H9 (cell line): ENCODE measurements around the gene TMEM132D. TPM values are rescaled to one million over a fixed set of nuclear protein-coding genes. Genes with fewer than 3 reads are reported as not detected.

Experiments used
- DNase-seq: peaks from one replicate; pipeline ENCODE4 v3.0.0-alpha.2; 2017
- H2AFZ ChIP-seq: one replicate; pipeline ENCODE4 v1.6.1; 2013; ENCODE audit warnings: mild to moderate bottlenecking, low read length, control low read depth, moderate library complexity
- H2AK5ac ChIP-seq: 2 replicates; pipeline ENCODE4 v1.6.1; 2013; ENCODE audit warnings: low read length, control low read depth, mixed read lengths; ENCODE audit not compliant: insufficient read length
- H2BK120ac ChIP-seq: one replicate; pipeline ENCODE4 v1.6.1; 2013; ENCODE audit warnings: low read depth, mild to moderate bottlenecking, low read length, control low read depth, inconsistent platforms; ENCODE audit not compliant: poor library complexity, severe bottlenecking
- H2BK12ac ChIP-seq: 2 replicates; pipeline ENCODE4 v1.6.1; 2013; ENCODE audit warnings: low read length, control low read depth, mixed read lengths, low read depth; ENCODE audit not compliant: insufficient read length
- H2BK15ac ChIP-seq: 2 replicates; pipeline ENCODE4 v1.6.1; 2013; ENCODE audit warnings: low read depth, low read length, control low read depth
- H2BK20ac ChIP-seq: one replicate; pipeline ENCODE4 v1.6.1; 2013; ENCODE audit warnings: low read depth, mild to moderate bottlenecking, low read length, control low read depth, inconsistent platforms; ENCODE audit not compliant: poor library complexity, severe bottlenecking
- H2BK5ac ChIP-seq: 2 replicates; pipeline ENCODE4 v1.6.1; 2013; ENCODE audit warnings: low read length, control low read depth, mixed read lengths; ENCODE audit not compliant: insufficient read length
- H3K14ac ChIP-seq: 2 replicates; pipeline ENCODE4 v1.6.1; 2013; ENCODE audit warnings: low read length, control low read depth; ENCODE audit not compliant: insufficient read depth
- H3K18ac ChIP-seq: 2 replicates; pipeline ENCODE4 v1.6.1; 2013; ENCODE audit warnings: low read depth, mild to moderate bottlenecking, mixed read lengths, low read length, control low read depth; ENCODE audit not compliant: insufficient read length
- H3K23ac ChIP-seq: 2 replicates; pipeline ENCODE4 v1.6.1; 2013; ENCODE audit warnings: low read length, control low read depth, mixed read lengths, low read depth; ENCODE audit not compliant: insufficient read length
- H3K23me2 ChIP-seq: 2 replicates; pipeline ENCODE4 v1.6.1; 2013; ENCODE audit warnings: low read depth, mild to moderate bottlenecking, mixed read lengths, low read length, control low read depth; ENCODE audit not compliant: insufficient read length, poor library complexity, severe bottlenecking
- H3K27ac ChIP-seq: 2 replicates; pipeline ENCODE4 v1.5.1; 2013; ENCODE audit warnings: low read length, control low read depth, mixed read lengths, low read depth; ENCODE audit not compliant: insufficient read length
- H3K27me3 ChIP-seq: 2 replicates; pipeline ENCODE4 v1.6.1; 2013; ENCODE audit warnings: low read length, control low read depth, inconsistent platforms; ENCODE audit not compliant: insufficient read depth
- H3K4ac ChIP-seq: 2 replicates; pipeline ENCODE4 v1.6.1; 2013; ENCODE audit warnings: low read depth, mild to moderate bottlenecking, control low read depth, inconsistent platforms, low read length, moderate library complexity
- H3K4me1 ChIP-seq: 2 replicates; pipeline ENCODE4 v1.6.1; 2013; ENCODE audit warnings: low read length, control low read depth, inconsistent platforms; ENCODE audit not compliant: insufficient read depth
- H3K4me2 ChIP-seq: 2 replicates; pipeline ENCODE4 v1.6.1; 2013; ENCODE audit warnings: low read length, control low read depth, mixed read lengths; ENCODE audit not compliant: insufficient read length, insufficient read depth
- H3K56ac ChIP-seq: 2 replicates; pipeline ENCODE4 v1.6.1; 2013; ENCODE audit warnings: low read depth, mild to moderate bottlenecking, mixed read lengths, low read length, control low read depth; ENCODE audit not compliant: insufficient read length
- H3K79me1 ChIP-seq: 2 replicates; pipeline ENCODE4 v1.6.1; 2013; ENCODE audit warnings: low read depth, mild to moderate bottlenecking, moderate library complexity, low read length, control low read depth, inconsistent platforms; ENCODE audit not compliant: insufficient read depth, poor library complexity, severe bottlenecking
- H3K79me2 ChIP-seq: 2 replicates; pipeline ENCODE4 v1.6.1; 2013; ENCODE audit warnings: low read length, control low read depth, inconsistent platforms; ENCODE audit not compliant: insufficient read depth
- H3K9ac ChIP-seq: 2 replicates; pipeline ENCODE4 v1.6.1; 2013; ENCODE audit warnings: low read length, control low read depth, mixed read lengths; ENCODE audit not compliant: insufficient read length; ENCODE audit errors: extremely low read depth
- H3K9me3 ChIP-seq: one replicate; pipeline ENCODE4 v1.6.1; 2013; ENCODE audit warnings: low read depth, low read length, inconsistent platforms; ENCODE audit not compliant: control insufficient read depth
- H3T11ph ChIP-seq: one replicate; pipeline ENCODE4 v1.6.1; 2013; ENCODE audit warnings: mild to moderate bottlenecking, low read length, control low read depth, inconsistent platforms
- H4K20me1 ChIP-seq: one replicate; pipeline ENCODE4 v1.6.1; 2013; ENCODE audit not compliant: control insufficient read depth, insufficient read length, insufficient read depth
- H4K5ac ChIP-seq: 2 replicates; pipeline ENCODE4 v1.6.1; 2013; ENCODE audit warnings: low read depth, mild to moderate bottlenecking, mixed read lengths, low read length, control low read depth; ENCODE audit not compliant: insufficient read length
- H4K8ac ChIP-seq: replicated peaks from 2 replicates; pipeline ENCODE4 v1.6.1; 2013; ENCODE audit warnings: low read length, control low read depth, mixed read lengths, low read depth; ENCODE audit not compliant: insufficient read length
- H4K91ac ChIP-seq: 2 replicates; pipeline ENCODE4 v1.6.1; 2013; ENCODE audit warnings: low read depth, mild to moderate bottlenecking, moderate library complexity, mixed read lengths, low read length, control low read depth; ENCODE audit not compliant: insufficient read length
- H3K27ac Mint-ChIP-seq, 3 experiments: 2 replicates in 2 of 3; 3 replicates in 1 of 3; pipeline ENCODE4 v1.8.0; 2020 to 2021; ENCODE audit warnings: mixed read lengths in 3 of 3, mild to moderate bottlenecking in 1 of 3, moderate library complexity in 1 of 3
- H3K27me3 Mint-ChIP-seq: 2 replicates; pipeline ENCODE4 v1.8.0; 2021; ENCODE audit warnings: low read depth, mild to moderate bottlenecking, moderate library complexity, mixed read lengths
- H3K36me3 Mint-ChIP-seq, 3 experiments: 2 replicates in 2 of 3; 3 replicates in 1 of 3; pipeline ENCODE4 v1.8.0; 2020 to 2021; ENCODE audit warnings: low read depth in 3 of 3, mixed read lengths in 3 of 3; ENCODE audit not compliant: insufficient read depth in 1 of 3
- H3K4me1 Mint-ChIP-seq, 2 experiments: 2 replicates each; pipeline ENCODE4 v1.8.0; 2020; ENCODE audit warnings: mixed read lengths in 2 of 2
- H3K4me3 Mint-ChIP-seq, 2 experiments: 2 replicates in 1 of 2; 3 replicates in 1 of 2; pipeline ENCODE4 v1.8.0; 2020 to 2021; ENCODE audit warnings: mild to moderate bottlenecking in 2 of 2, mixed read lengths in 2 of 2, moderate library complexity in 1 of 2
- H3K9me3 Mint-ChIP-seq, 2 experiments: 2 replicates in 1 of 2; 3 replicates in 1 of 2; pipeline ENCODE4 v1.8.0; 2020; ENCODE audit warnings: mild to moderate bottlenecking in 2 of 2, mixed read lengths in 2 of 2, moderate library complexity in 1 of 2
- CTCF ChIP-seq: fragments of 200-600 bp; sonication (generic); conservative IDR thresholded peaks from 3 replicates; pipeline ENCODE4 v1.8.0; 2021; ENCODE audit warnings: antibody characterized with exemption, mild to moderate bottlenecking
- WGBS: extraction: QIAGEN DNeasy Blood & Tissue Kit; methylation state at CpG from one replicate; pipeline ENCODE4 v1.1.7; 2013; ENCODE audit warnings: missing lambda C conversion rate, low lambda C conversion rate, mixed read lengths; ENCODE audit not compliant: insufficient read length; ENCODE audit errors: extremely low coverage; 5-methylcytosine and 5-hydroxymethylcytosine counted together
- total RNA-seq: library from RNA; stranded (reverse); gene quantifications from 2 replicates; pipeline ENCODE4 v1.2.1, GENCODE V29; 2021

Gene TMEM132D
- total RNA-seq, 1 experiment from 2014 or later: 6.1 TPM

- Histone ChIP-seq H3K79me1 (no peaks in the 10 kb centered on the region), H3K18ac (no peak overlapping the region), H2AK5ac (no peak overlapping the region), H2BK5ac (no peak overlapping the region), H2BK20ac (no peak overlapping the region), H3K27ac (no peak overlapping the region), H2BK12ac (no peak overlapping the region), H3K9me3 (no peaks in the 10 kb centered on the region), H4K8ac (no peak overlapping the region), H4K5ac (no peak overlapping the region), H4K20me1 (no peaks in the 10 kb centered on the region), H3T11ph (no peak overlapping the region), H2BK120ac (no peak overlapping the region), H3K4me1 (no peaks in the 10 kb centered on the region), H3K23me2 (no peaks in the 10 kb centered on the region), H3K9ac (no peak overlapping the region), H3K79me2 (no peaks in the 10 kb centered on the region), H3K4me2 (no peak overlapping the region), H2BK15ac (no peak overlapping the region), H3K4ac (no peak overlapping the region), H3K23ac (no peak overlapping the region), H2AFZ (no peak overlapping the region), H4K91ac (no peak overlapping the region), H3K14ac (no peak overlapping the region), H3K56ac (no peak overlapping the region), H3K27me3 (no peaks in the 10 kb centered on the region)
- no peak for TF ChIP-seq CTCF
- peaks cover 0 to 2% of the 10 kb centered on the region in 2 experiments; a peak in 2 of 5 replicates for H3K9me3 Mint-ChIP-seq
- no peak overlapping the region for H3K27ac Mint-ChIP-seq
- H3K4me1 Mint-ChIP-seq: no peaks in the 10 kb centered on the region
- no peak overlapping the region for H3K4me3 Mint-ChIP-seq
- peaks cover 0 to 2% (median 0%) of the 10 kb centered on the region in 3 experiments; a peak in 3 of 7 replicates for H3K36me3 Mint-ChIP-seq
- no peaks in the 10 kb centered on the region; the same call in 1 of the 2 replicates for H3K27me3 Mint-ChIP-seq
- WGBS: no CpG with 5 or more reads among the region's 1 CpG
- DNase-seq: no peak
These were observed 662.0 kb downstream of the TMEM132D start for GRCh38 chr12:129241852-129242251.
